HG02678 (cell line): Measurements from ENCODE around the gene GNB5.

Experiments
- ATAC-seq: cut with Tn5 transposase; IDR thresholded peaks from one replicate; pipeline ENCODE4 v1.9.1; 2021; ENCODE audit warnings: mild to moderate bottlenecking, moderate library complexity; ENCODE audit not compliant: unreplicated experiment

The GNB5 gene

GRCh38 chr15:52146776-52147175 is 44.4 kb downstream of the GNB5 start:
- no peak for ATAC-seq

GRCh38 chr15:52146261-52146660 is 44.9 kb downstream of the GNB5 start:
- no peak for ATAC-seq

GRCh38 chr15:52144656-52145178 is 46.5 kb downstream of the GNB5 start:
- ATAC-seq = no peak

GRCh38 chr15:52143873-52144272 is 47.3 kb downstream of the GNB5 start:
- ATAC-seq = no peak

- no peak for ATAC-seq
Observed at GRCh38 chr15:52140646-52141045, 50.5 kb downstream of the GNB5 start.

GRCh38 chr15:52139599-52140462 is 51.4 kb downstream of the GNB5 start:
- ATAC-seq = peak; percentile 60

GRCh38 chr15:52137432-52138357 is 53.5 kb downstream of the GNB5 start:
- ATAC-seq = no peak

GRCh38 chr15:52136442-52136980 is 54.7 kb downstream of the GNB5 start:
- no peak for ATAC-seq

- no peak for ATAC-seq
Observed at GRCh38 chr15:52134502-52135144, 56.6 kb downstream of the GNB5 start.

GRCh38 chr15:52133510-52134220 is 57.5 kb downstream of the GNB5 start:
- ATAC-seq = no peak

- no peak for ATAC-seq
Observed at GRCh38 chr15:52132066-52132465, 59.1 kb downstream of the GNB5 start.

GRCh38 chr15:52128568-52128967 is 62.6 kb downstream of the GNB5 start:
- ATAC-seq = no peak

GRCh38 chr15:52124270-52124880 is 66.8 kb downstream of the GNB5 start:
- ATAC-seq = no peak

GRCh38 chr15:52121896-52122295 is 69.3 kb downstream of the GNB5 start:
- no peak for ATAC-seq

GRCh38 chr15:52121006-52121405 is 70.2 kb downstream of the GNB5 start:
- no peak for ATAC-seq

- ATAC-seq = no peak
Observed at GRCh38 chr15:52120488-52120887, 70.7 kb downstream of the GNB5 start.

- no peak for ATAC-seq
Observed at GRCh38 chr15:52118969-52119749, 72.0 kb downstream of the GNB5 start.

- ATAC-seq = no peak
Observed at GRCh38 chr15:52117549-52117948, 73.6 kb downstream of the GNB5 start.
